GM19238 (cell line): Measurements from ENCODE around the gene ZNF516.

Source experiments
- DNase-seq: peaks from one replicate; pipeline ENCODE4 v3.0.0; 2011; ENCODE audit warnings: low spot score; ENCODE audit not compliant: insufficient read length

Gene ZNF516

GRCh38 chr18:76457475-76457874, 37.6 kb downstream of the ZNF516 start:
- no peak for DNase-seq

DNA sequence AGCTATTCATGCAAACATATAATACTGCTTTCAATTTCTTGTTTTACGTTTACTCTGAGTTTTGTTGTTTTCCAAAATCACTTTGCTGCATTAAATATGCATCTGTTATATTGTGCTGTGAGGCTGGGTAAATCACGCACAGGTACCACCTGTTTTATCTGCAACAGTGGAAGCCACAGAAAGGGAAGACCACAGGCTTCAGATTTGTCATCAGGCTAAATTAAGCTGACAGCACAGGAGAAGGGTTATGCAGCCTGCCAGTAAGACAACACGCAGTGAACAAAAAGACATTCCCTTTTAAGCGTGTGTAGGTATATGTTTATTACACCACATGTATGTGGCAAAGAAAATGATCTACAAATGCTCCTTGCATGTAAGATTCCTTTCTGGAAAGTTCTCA, 38.2 kb downstream of the ZNF516 start:
- DNase-seq = no peak

- DNase-seq = no peak
Observed at GRCh38 chr18:76456018-76456750, 38.9 kb downstream of the ZNF516 start.

DNA sequence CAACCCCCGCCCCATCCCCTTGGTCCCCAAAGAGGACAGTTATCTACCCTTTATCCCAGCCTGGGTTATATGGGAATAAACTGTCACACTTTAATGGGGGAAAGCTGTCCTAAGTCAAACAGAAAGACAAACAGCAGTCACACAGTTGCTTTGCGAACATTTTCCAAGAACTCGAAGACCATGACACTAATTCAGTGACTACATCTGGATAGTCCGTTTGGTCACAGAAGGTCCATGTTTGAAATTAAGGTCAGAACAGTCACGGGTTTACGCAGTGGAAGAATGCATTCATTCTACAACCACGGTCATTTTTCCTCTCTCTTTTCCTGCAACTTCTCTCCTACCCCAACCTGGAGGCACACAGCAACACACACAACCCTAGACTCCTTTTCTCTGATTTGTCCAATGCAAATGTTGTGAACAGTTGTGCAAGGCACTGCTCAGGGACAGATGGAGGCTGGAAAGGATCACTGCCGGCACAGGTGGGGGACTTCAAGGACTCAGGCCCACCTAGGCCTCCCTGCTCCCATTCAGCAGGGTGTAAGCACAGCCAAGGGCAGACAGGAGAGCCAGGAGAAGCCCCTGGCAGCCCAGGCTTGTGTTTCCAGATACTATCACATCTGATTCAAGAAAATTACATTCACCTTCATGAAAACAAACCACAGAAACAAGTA, 39.9 kb downstream of the ZNF516 start:
- no peak for DNase-seq

DNA sequence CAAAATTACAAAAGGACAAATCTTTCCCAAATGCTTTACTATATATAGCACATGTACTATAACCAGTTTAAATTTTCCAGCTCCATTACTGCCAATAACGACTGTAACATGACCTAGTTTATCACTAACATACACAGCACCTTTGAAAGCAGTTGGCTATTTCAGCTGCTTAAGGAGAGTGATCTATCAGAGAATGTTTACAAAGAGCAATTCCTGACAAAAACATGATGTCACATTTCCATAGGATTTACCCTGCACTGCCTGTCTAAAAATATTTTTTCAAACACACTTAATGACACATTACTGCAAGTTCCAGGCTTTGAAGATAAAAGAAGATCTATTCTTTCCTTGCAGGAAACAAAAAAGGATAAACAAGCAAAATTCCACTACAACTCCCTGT, 40.6 kb downstream of the ZNF516 start:
- no peak for DNase-seq

- DNase-seq = no peak
Observed at GRCh38 chr18:76453932-76454331, 41.1 kb downstream of the ZNF516 start.

- no peak for DNase-seq
Observed at GRCh38 chr18:76453057-76453561, 41.9 kb downstream of the ZNF516 start.

DNA sequence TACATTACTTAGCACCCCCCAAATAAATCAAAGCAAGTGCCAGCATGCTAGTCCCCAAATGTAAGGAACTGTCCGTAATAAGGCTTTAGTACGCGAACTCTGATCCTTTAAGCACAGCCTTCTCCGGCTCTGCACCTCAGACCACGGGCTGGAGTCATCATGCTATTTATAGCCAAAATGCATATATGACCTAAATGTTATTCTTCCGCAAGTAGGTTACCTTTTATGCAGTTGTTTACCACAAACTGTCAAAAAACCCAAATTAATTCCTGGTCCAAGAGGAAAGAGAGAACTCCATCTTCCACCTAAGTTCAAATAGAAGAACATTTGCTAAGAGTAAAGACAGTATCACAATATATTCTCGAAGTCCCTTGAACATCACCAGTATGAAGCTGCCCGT, 42.7 kb downstream of the ZNF516 start:
- no peak for DNase-seq

GRCh38 chr18:76451396-76452331, 43.4 kb downstream of the ZNF516 start:
- DNase-seq = no peak

DNA sequence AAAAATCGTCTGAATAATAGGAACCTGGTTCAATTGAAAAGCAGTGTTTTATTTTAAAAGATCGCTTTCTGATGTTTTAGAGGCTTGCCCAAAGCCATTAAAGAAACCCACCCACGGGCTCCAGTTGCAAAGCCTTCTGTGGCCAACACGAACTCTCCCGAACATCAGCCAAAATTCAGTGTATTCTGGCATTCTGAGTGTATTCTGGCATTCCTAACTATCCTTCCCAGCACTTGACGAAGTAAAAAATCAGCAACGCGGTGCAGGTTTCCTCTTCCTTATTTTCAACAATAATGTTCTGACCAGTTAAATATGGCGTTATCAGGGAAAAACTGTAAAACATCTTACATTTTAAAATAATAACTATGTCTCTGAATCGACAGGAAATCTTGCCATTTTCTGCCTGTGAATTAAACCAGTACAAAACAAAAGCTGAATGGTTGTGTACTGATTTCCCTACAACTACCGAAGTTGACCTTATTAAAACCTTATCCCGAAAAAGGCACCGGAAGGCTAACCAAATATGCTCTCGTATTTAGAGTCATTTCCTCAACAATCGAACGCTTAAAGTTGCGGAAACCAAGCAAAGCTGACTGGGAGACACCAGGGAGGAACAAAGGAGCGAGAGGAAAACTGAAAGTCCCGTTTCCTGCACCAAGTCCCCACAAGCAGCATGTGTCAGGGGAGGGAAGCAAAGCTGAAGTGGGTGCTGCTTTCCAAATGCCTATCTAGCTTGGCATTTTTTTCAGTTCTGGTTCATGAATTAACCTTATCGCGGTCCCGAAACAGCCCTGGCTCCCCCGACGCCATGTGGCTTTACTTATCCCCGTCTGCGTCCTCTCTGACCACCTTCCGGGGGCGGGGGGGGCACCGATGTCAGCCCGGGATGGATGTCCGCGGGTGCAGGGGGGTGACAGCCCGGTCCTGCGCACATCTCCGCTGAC, 44.3 kb downstream of the ZNF516 start:
- no peak for DNase-seq

- no peak for DNase-seq
Observed at GRCh38 chr18:76449111-76449453, 46.0 kb downstream of the ZNF516 start.

GRCh38 chr18:76448256-76449110, 46.6 kb downstream of the ZNF516 start:
- no peak for DNase-seq

DNA sequence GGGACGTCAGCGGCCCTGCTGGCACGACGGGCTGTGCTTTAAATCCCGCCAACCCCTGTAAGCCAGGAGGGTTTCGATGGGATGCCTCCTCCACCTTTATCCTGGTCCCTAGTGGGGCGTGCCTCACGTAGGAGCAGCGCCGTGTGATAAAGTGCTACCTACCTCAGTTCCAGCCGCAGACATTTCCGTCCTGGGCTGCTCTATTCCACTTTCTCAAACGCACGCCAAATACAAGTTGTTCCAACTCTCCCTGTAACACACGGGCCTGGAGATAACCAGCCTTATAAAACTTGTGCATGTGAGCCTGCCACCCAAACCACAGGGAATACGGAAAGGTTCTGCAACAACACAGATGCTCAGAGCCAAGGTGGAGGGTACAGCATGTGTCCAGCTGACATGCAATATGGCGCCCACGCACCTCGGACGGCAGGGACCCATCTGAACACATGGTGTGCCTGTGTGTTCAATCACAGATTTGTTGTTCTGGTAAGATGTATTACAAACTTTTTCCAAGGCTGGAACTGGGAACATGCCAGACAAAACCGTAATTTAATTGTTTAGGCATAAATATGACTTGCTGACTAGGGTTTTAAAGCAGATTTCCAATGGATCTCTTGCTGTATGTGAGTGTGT, 47.7 kb downstream of the ZNF516 start:
- no peak for DNase-seq

DNA sequence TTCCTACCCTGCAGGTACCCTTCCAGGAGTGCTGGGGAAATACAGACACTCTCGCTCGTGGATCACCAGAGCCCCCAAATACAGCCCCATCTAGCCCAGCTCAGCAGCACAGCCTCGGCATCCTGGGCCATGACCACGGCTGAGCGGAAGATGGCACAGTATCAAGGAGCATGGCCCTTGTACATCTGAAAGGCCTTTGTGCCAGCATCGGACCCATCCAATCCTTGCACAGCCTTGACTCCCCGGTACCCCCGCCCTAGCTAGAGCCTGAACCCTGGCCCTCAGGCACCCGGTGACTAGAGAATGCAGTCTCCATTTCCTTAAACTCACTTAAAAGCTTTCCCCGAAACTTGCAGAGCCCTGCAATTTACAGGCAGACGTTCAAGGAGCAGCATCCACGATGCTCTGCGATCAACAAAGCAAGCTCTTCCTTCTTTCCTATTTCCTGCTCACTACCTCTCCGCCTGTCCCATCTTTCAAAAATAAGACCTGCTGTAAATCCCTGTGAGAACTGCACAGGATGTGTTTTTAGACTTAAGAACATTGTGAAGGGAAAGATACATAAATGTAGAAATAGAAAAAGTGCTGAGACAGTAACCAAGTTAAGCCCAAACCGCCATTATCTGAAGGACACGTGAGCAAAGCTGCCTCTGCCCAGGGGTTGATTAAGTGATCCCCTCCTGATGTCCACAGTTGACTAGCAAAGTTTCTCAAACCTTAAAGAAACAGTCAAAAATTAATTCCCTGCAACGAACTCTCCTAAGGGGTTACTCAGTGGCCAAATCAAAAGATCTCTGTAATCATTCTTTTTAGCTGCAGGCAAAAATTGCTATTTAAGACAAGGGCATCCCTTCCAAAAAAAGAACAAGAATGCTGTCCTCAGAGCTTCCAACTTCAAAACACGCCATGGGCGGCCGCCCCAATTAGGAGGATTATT, 48.5 kb downstream of the ZNF516 start:
- no peak for DNase-seq

GRCh38 chr18:76445741-76446232, 49.3 kb downstream of the ZNF516 start:
- DNase-seq = no peak

DNA sequence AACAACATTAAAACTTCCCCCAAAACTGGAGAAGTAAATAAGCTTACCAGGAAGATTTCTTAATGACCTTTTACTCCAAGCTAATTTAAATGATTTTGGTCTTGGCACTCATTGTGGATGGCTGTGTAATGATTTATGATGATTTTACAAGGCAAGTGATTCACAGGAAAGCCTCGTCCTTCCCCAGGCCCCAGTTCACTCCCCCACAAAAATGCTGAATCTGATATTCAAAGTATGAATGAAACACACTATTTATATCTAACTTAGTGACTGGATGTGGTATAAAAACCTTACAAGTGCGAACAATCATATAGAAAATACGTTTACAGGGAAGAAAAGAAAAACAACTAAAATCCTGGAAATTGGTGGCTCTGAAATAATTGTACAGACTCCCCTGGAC, 49.8 kb downstream of the ZNF516 start:
- DNase-seq = no peak

DNA sequence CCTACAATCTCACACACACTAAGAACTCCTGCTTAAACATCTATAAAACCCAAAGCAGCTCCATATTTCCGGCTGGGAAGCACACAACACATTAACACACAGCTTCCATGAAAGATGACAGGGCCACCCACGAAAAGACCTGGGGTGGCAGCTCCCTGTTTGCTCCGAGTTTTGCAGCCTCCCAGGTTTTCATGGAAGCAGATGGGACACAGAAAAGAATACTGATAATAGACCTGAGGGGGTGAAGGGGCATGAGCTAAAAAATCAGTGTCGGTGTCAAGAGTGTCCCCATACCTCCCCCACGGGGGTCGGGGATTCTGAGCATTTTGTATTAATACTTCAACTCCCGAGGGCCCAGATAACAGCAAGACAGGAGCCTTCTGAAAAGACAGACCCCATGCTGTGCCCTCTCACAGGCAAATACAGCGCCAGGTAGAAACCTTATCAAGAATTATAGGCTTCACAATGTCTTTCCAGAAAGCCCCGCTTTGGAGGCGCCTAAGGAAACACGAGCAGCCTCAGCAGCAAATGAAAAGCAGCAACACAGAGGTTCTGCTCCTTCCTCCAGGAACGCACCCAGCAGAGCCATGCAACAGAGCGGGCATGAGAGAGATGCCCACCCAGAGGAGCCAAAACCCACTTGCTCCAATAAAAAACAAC, 50.5 kb downstream of the ZNF516 start:
- DNase-seq = no peak
